HCT116 (cell line): ENCODE measurements around the gene CHAF1B. TPM values are rescaled to one million over a fixed set of nuclear protein-coding genes. Genes with fewer than 3 reads are reported as not detected.

ENCODE experiments used
- ATAC-seq: fragments of 200-7000 bp; cut with Tn5 transposase; 2 replicates; pipeline ENCODE4 v1.9.1; 2020; ENCODE audit warnings: mild to moderate bottlenecking, moderate library complexity
- BruUV-seq: library from RNA; stranded (reverse); fragments of 400-500 nt; replicated peaks from 2 replicates; lab custom pipeline; 2021; lab: Mats Ljungman, UMichigan
- CTCF ChIA-PET: fragments of 300-600 bp; sonication (Branson Sonifier 250); formaldehyde crosslinking; loops from one replicate; lab custom pipeline; 2021; ENCODE audit warnings: antibody characterized with exemption; lab: Charles Lee
- POLR2A ChIA-PET: fragments of 300-600, 350-600 bp; sonication (Branson Sonifier 250); formaldehyde crosslinking; loops from one replicate; lab custom pipeline; 2021; ENCODE audit warnings: antibody characterized with exemption; lab: Charles Lee
- RAD21 ChIA-PET, 2 experiments: fragments of 300-600 bp; sonication (Branson Sonifier 250); formaldehyde crosslinking; loops; one replicate each; lab custom pipeline; 2023; ENCODE audit warnings: low total read pairs in 2 of 2; ENCODE audit not compliant: uncharacterized antibody in 2 of 2, unreplicated experiment in 2 of 2, low non-redundant PET in 1 of 2; lab: Charles Lee
- DNase-seq: peaks from one replicate; pipeline ENCODE4 v3.0.0-alpha.2; 2010; ENCODE audit warnings: low read depth, low spot score
- H2AFZ ChIP-seq: fragments of 200-600 bp; shearing (Covaris generic), sonication (generic); 2 replicates; pipeline ENCODE4 v1.6.1; 2017; ENCODE audit warnings: low read depth, mixed run types, mixed read lengths, antibody characterized with exemption, low read length; ENCODE audit not compliant: poor library complexity, severe bottlenecking
- H3K27ac ChIP-seq: 2 replicates; pipeline ENCODE4 v1.5.1; 2012; ENCODE audit warnings: low read depth, low read length
- H3K27me3 ChIP-seq: fragments of 200-600 bp; sonication (generic); 2 replicates; pipeline ENCODE4 v1.6.1; 2016; ENCODE audit warnings: mixed run types, low read length, mixed read lengths; ENCODE audit not compliant: insufficient read depth
- H3K36me3 ChIP-seq, 2 experiments: fragments of 200-500 bp in 1 of 2; fragments of 200-600 bp in 1 of 2; sonication (Bioruptor generic) in 1 of 2; sonication (generic) in 1 of 2; 2 replicates each; pipeline versions ENCODE4 v1.5.1 to v1.6.1; 2014 to 2016; ENCODE audit warnings: low read length in 2 of 2, inconsistent platforms in 1 of 2, mixed read lengths in 1 of 2, mixed run types in 1 of 2; ENCODE audit not compliant: insufficient read depth in 2 of 2, control insufficient read depth in 1 of 2
- H3K4me1 ChIP-seq, 2 experiments: fragments of 200-600 bp in 1 of 2; sonication (generic) in 1 of 2; 2 replicates each; pipeline versions ENCODE4 v1.5.1 to v1.6.1; 2012 to 2017; ENCODE audit warnings: low read length in 2 of 2, inconsistent platforms in 1 of 2, mild to moderate bottlenecking in 1 of 2, mixed read lengths in 1 of 2, mixed run types in 1 of 2, moderate library complexity in 1 of 2; ENCODE audit not compliant: insufficient read depth in 2 of 2, control insufficient read depth in 1 of 2
- H3K4me2 ChIP-seq: fragments of 200-600 bp; sonication (generic); 2 replicates; pipeline ENCODE4 v1.6.1; 2017; ENCODE audit warnings: mixed run types, low read length, mixed read lengths
- H3K4me3 ChIP-seq, 2 experiments: fragments of 200-600 bp in 1 of 2; sonication (generic) in 1 of 2; replicated peaks in 1 of 2; 2 replicates each; pipeline ENCODE4 v1.5.1; 2011 to 2016; ENCODE audit warnings: low read length in 2 of 2, control low read depth in 1 of 2, low read depth in 1 of 2, mild to moderate bottlenecking in 1 of 2, mixed read lengths in 1 of 2, mixed run types in 1 of 2
- H3K79me2 ChIP-seq: fragments of 200-600 bp; sonication (generic); 2 replicates; pipeline ENCODE4 v1.6.1; 2017; ENCODE audit warnings: mild to moderate bottlenecking, mixed run types, low read length, moderate library complexity, mixed read lengths; ENCODE audit not compliant: insufficient read depth
- H3K9ac ChIP-seq: fragments of 200-600 bp; sonication (generic); 2 replicates; pipeline ENCODE4 v1.6.1; 2016; ENCODE audit warnings: low read length, mixed read lengths
- H3K9me2 ChIP-seq: fragments of 200-600 bp; sonication (generic), shearing (Covaris generic); 2 replicates; pipeline ENCODE4 v1.6.1; 2017; ENCODE audit warnings: mixed run types, mild to moderate bottlenecking, moderate library complexity; ENCODE audit not compliant: insufficient read depth
- H3K9me3 ChIP-seq, 2 experiments: fragments of 200-500 bp in 1 of 2; fragments of 200-600 bp in 1 of 2; sonication (Bioruptor generic) in 1 of 2; sonication (generic) in 1 of 2; 2 replicates each; pipeline ENCODE4 v1.6.1; 2014 to 2017; ENCODE audit warnings: low read length in 2 of 2, mixed read lengths in 2 of 2, inconsistent platforms in 1 of 2, low read depth in 1 of 2, mild to moderate bottlenecking in 1 of 2, mixed run types in 1 of 2, moderate library complexity in 1 of 2; ENCODE audit not compliant: control insufficient read depth in 1 of 2, insufficient read depth in 1 of 2
- H4K20me1 ChIP-seq: fragments of 200-600 bp; sonication (generic), shearing (Covaris generic); 2 replicates; pipeline ENCODE4 v1.6.1; 2017; ENCODE audit warnings: mixed run types, mild to moderate bottlenecking, moderate library complexity; ENCODE audit not compliant: insufficient read depth
- ATF3 ChIP-seq: IDR thresholded peaks from 2 replicates; pipeline ENCODE4 v1.6.1; 2012
- CBX3 ChIP-seq: IDR thresholded peaks from 2 replicates; pipeline ENCODE4 v1.6.1; 2012; ENCODE audit warnings: low read depth
- EGR1 ChIP-seq: IDR thresholded peaks from 2 replicates; pipeline ENCODE4 v1.6.1; 2012; ENCODE audit warnings: low read depth
- ELF1 ChIP-seq: IDR thresholded peaks from 2 replicates; pipeline ENCODE4 v1.6.1; 2012; ENCODE audit warnings: low read depth, borderline replicate concordance
- JUND ChIP-seq: IDR thresholded peaks from 2 replicates; pipeline ENCODE4 v1.6.1; 2012
- MAX ChIP-seq: IDR thresholded peaks from 2 replicates; pipeline ENCODE4 v1.6.1; 2012
- POLR2A ChIP-seq: IDR thresholded peaks from 2 replicates; pipeline ENCODE4 v1.7.0; 2011; ENCODE audit warnings: borderline replicate concordance; ENCODE audit not compliant: insufficient read depth, insufficient read length; ENCODE audit errors: extremely low read depth
- POLR2AphosphoS5 ChIP-seq: IDR thresholded peaks from 2 replicates; pipeline ENCODE4 v1.6.1; 2011; ENCODE audit warnings: mild to moderate bottlenecking, low read depth, low read length, moderate library complexity
- REST ChIP-seq: IDR thresholded peaks from 2 replicates; pipeline ENCODE4 v1.6.1; 2012; ENCODE audit warnings: low read depth
- SIN3A ChIP-seq: IDR thresholded peaks from 2 replicates; pipeline ENCODE4 v1.6.1; 2012; ENCODE audit warnings: low read depth
- SP1 ChIP-seq: IDR thresholded peaks from 2 replicates; pipeline ENCODE4 v1.6.1; 2012; ENCODE audit warnings: low read depth
- SRF ChIP-seq: IDR thresholded peaks from 2 replicates; pipeline ENCODE4 v1.6.1; 2012; ENCODE audit warnings: low read depth
- TCF7L2 ChIP-seq: IDR thresholded peaks from 2 replicates; pipeline ENCODE4 v1.7.0; 2011; ENCODE audit warnings: borderline replicate concordance, inconsistent platforms; ENCODE audit not compliant: insufficient read depth, insufficient read length; ENCODE audit errors: extremely low read depth
- ZFX ChIP-seq: fragments of 450-650 bp; IDR thresholded peaks from 2 replicates; pipeline ENCODE4 v1.6.1; 2017
- ZNF274 ChIP-seq: fragments of 200-500 bp; sonication (Bioruptor generic); IDR thresholded peaks from 2 replicates; pipeline ENCODE4 v1.6.1; 2014; ENCODE audit warnings: mild to moderate bottlenecking, low read depth, low read length, inconsistent platforms
- intact Hi-C: fragments of 100-400 bp; cut with micrococcal nuclease; formaldehyde crosslinking; loops from 2 replicates; pipeline ENCODE4 v1.10.0; 2022
- total RNA-seq: library from RNA; stranded (reverse); gene quantifications from one replicate; pipeline ENCODE4 v1.2.1, GENCODE V29; 2021; ENCODE audit not compliant: unreplicated experiment

CHAF1B gene
- total RNA-seq, 1 experiment from 2014 or later: 26.1 TPM

GRCh38 chr21:36359185-36359584 is 26.0 kb upstream of the CHAF1B start:
- Histone ChIP-seq H3K27me3 (no peaks in the 10 kb centered on the region), H2AFZ (no peak overlapping the region), H3K4me2 (no peak overlapping the region), H4K20me1 (no peaks in the 10 kb centered on the region), H3K79me2 (no peaks in the 10 kb centered on the region; the same call in 1 of the 2 replicates), H3K4me3 (no peak overlapping the region), H3K36me3 (peaks cover 29 to 31% of the 10 kb centered on the region in 2 experiments; a peak in 3 of 4 replicates), H3K4me1 (no peaks in the 10 kb centered on the region), H3K9ac (no peak overlapping the region), H3K27ac (no peak overlapping the region), H3K9me2 (no peaks in the 10 kb centered on the region)
- ChIA-PET CTCF (interaction anchor here (0.7 kb wide), 1 partner anchor 149 kb away, joined by 3 read pairs; no protein-coding TSS in a partner anchor), RAD21 (no interaction called here)
- BruUV-seq: no TSS peak
- no peak for DNase-seq
- intact Hi-C loops: no loop called here
- no peak for TF ChIP-seq ZNF274
- TF ChIP-seq REST: no peak
- no peak for TF ChIP-seq POLR2AphosphoS5
- no peak for TF ChIP-seq SRF
- TF ChIP-seq ELF1: no peak
- no peak for TF ChIP-seq TCF7L2
- TF ChIP-seq POLR2A: no peak
- no peak for TF ChIP-seq EGR1
- TF ChIP-seq SP1: no peak
- no peak for TF ChIP-seq MAX
- no peak for TF ChIP-seq ZFX
- TF ChIP-seq CBX3: no peak
- no peak for TF ChIP-seq JUND
- no peak for TF ChIP-seq SIN3A
- TF ChIP-seq ATF3: no peak
- TF ChIP-seq, all 23 proteins: peak for 0
- H3K9me3 ChIP-seq: no peaks in the 10 kb centered on the region
- no peak for ATAC-seq
- POLR2A ChIA-PET: no interaction called here
